Measurements from ENCODE around the gene EMC8. TPM values are rescaled to one million over a fixed set of nuclear protein-coding genes. Genes with fewer than 3 reads are reported as not detected.
A peak's percentile ranks its signal among the peaks of the same experiment; 100 is the strongest.

Gene EMC8
- total and polyA plus RNA-seq, 3 experiments from 2014 or later, result 27.6 to 56.2 (median 52.2) TPM

DNA sequence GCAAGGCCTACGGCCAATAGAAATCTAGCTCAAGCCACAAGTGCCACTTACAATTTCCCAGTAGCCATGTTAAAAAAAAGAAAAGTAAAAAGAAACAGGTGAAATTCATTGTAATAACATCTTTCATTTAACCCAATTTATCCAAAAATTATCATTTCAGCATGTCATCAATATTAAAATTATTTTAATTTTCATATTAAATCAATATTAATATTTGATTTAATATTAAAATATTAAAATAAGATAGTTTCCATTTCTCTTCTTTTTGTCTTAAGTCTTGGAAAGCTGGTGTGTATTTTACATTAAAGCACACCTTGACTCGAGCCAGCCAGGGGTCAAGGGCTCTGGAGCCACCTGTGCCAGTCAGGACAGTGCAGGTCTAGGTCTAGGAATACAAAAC is 35.7 kb downstream of the EMC8 start:
- Histone ChIP-seq H3K9me3 (ENCODE audit: low read length) (no peaks in the 10 kb centered on the region), H3K27me3 (ENCODE audit: insufficient read depth, low read length, poor library complexity, severe bottlenecking) (no peaks in the 10 kb centered on the region), H3K4me1 (ENCODE audit: insufficient read depth, low read length) (no peaks in the 10 kb centered on the region), H3K36me3 (ENCODE audit: insufficient read depth, low read length) (no peaks in the 10 kb centered on the region), H3K4me3 (ENCODE audit: low read length) (no peak overlapping the region), H3K27ac (ENCODE audit: low read depth, low read length) (no peak overlapping the region)
- no peak overlapping the region for H3K4me3 Mint-ChIP-seq
- POLR2A ChIA-PET, result no interaction called here
- CTCF ChIA-PET, result no interaction called here
- H3K36me3 Mint-ChIP-seq, result no peaks in the 10 kb centered on the region
- no peak overlapping the region for H3K27ac Mint-ChIP-seq
- no peak for DNase-seq
- no peaks in the 10 kb centered on the region for H3K9me3 Mint-ChIP-seq
- peaks cover 12 to 26% of the 10 kb centered on the region in 2 donors for H3K27me3 Mint-ChIP-seq
- H3K4me1 Mint-ChIP-seq, result peaks cover 4 to 7% (median 5%) of the 10 kb centered on the region in 3 donors

DNA sequence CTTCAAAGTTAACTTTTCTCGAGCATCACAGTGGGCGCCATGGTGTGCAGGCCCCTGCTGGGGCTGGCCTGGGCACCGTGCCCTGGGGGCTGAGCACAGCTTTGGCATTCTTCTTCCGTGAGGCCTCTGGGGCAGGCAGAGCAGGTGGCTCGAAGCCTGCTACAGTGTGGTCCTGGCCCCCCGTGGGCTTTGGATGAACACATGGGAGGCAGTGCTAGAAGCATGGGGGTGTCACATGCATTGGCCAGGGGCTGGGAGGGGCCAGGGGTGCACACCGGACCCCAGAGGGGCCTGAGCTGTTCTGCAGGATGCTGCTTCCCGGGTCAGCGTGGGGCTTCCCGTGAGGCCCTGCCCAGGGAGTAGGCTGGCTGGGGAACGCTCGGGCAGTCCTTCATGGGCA is 36.4 kb downstream of the EMC8 start:
- no peak overlapping the region for H3K27ac Mint-ChIP-seq
- no peak for DNase-seq
- no peaks in the 10 kb centered on the region for H3K9me3 Mint-ChIP-seq

DNA sequence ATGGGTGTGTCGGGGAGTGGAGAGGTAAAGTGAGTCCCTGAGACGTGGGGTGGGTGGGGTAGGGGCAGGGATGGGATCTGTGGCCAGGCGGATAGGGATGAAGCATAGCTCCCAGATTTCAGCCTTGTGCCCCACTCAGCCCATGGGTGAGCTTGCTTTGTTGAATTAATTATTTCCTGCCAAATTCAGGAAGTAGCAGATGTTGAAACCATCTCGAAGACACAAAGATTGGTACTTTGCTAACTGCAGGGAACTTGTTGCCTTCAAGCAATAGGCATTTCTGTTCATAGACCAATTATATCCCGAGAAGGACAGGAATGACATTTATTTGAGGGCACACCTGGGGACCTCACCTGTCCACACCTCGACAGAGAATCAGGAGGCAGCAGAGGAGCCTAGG is 37.5 kb downstream of the EMC8 start:
- ChIA-PET CTCF (interaction anchor here (0.6 kb wide), 1 partner anchor 72 kb away, joined by 3 read pairs; no protein-coding TSS in a partner anchor), POLR2A (no interaction called here)
- Histone ChIP-seq H3K9me3 (ENCODE audit: low read length) (no peaks in the 10 kb centered on the region), H3K4me1 (ENCODE audit: insufficient read depth, low read length) (no peaks in the 10 kb centered on the region), H3K27me3 (ENCODE audit: insufficient read depth, low read length, poor library complexity, severe bottlenecking) (no peaks in the 10 kb centered on the region), H3K27ac (ENCODE audit: low read depth, low read length) (no peak overlapping the region), H3K4me3 (ENCODE audit: low read length) (no peak overlapping the region), H3K36me3 (ENCODE audit: insufficient read depth, low read length) (no peaks in the 10 kb centered on the region)
- H3K9me3 Mint-ChIP-seq, result no peaks in the 10 kb centered on the region
- DNase-seq, result no peak
- no peak overlapping the region for H3K4me3 Mint-ChIP-seq
- no peak overlapping the region for H3K27ac Mint-ChIP-seq
- H3K4me1 Mint-ChIP-seq, result peaks cover 4 to 13% (median 5%) of the 10 kb centered on the region in 3 donors
- H3K36me3 Mint-ChIP-seq, result no peaks in the 10 kb centered on the region
- H3K27me3 Mint-ChIP-seq, result peaks cover 12 to 35% of the 10 kb centered on the region in 2 donors

More for the DNA sequence above, 36.4 kb downstream of the EMC8 start:
- no peak overlapping the region for H3K4me3 Mint-ChIP-seq
- Histone ChIP-seq H3K4me1 (ENCODE audit: insufficient read depth, low read length) (no peaks in the 10 kb centered on the region), H3K4me3 (ENCODE audit: low read length) (no peak overlapping the region), H3K9me3 (ENCODE audit: low read length) (no peaks in the 10 kb centered on the region), H3K27ac (ENCODE audit: low read depth, low read length) (no peak overlapping the region), H3K36me3 (ENCODE audit: insufficient read depth, low read length) (no peaks in the 10 kb centered on the region), H3K27me3 (ENCODE audit: insufficient read depth, low read length, poor library complexity, severe bottlenecking) (no peaks in the 10 kb centered on the region)
- POLR2A ChIA-PET, result no interaction called here
- H3K36me3 Mint-ChIP-seq, result no peaks in the 10 kb centered on the region
- CTCF ChIA-PET, result no interaction called here
- H3K27me3 Mint-ChIP-seq, result peaks cover 12 to 29% of the 10 kb centered on the region in 2 donors
- H3K4me1 Mint-ChIP-seq, result peaks cover 4 to 7% (median 5%) of the 10 kb centered on the region in 3 donors

DNA sequence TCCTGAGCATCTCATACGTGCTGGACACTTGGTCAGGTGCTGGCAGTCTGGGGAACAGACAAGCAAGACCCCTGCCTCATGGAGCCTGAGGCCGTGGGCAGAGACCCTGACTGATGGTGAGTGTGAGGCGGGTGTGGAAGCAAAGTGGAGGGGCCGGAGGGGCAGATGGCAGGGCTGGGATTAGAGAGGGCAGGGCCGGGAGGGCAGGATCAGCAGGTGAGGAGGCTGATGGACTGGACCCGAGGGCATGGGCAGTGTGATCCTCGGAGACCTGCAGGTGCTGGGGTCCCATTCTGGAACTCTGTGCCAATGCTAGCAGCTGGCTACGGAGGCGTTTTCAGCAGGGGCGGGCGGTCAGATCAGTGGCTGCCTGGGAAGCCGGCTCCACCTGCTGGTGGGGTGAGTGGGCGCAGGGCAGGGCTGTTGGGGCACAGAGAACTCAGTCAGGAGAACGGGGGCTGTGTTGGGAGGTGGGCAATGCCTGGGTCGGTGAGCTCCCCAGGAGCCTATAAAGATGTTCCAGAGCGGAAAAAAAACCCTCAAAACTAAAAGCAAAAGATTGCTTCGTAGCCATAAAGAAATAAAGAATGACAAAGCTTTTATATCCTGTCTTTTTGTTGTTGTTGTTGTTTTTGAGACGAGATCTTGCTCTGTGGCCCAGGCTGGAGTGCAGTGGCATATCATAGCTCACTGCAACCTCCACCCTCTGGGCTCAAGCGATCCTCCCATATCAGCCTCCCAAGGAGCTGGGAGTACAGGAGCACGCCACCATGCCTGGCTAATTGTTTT is 39.5 kb downstream of the EMC8 start:
- CTCF ChIA-PET, result interaction anchor here (0.7 to 2.3 kb wide), 7 partner anchors 10 to 224 kb away, joined by 3 to 20 read pairs (median 3); no protein-coding TSS in a partner anchor
- Histone ChIP-seq H3K4me1 (ENCODE audit: insufficient read depth, low read length) (no peaks in the 10 kb centered on the region), H3K9me3 (ENCODE audit: low read length) (no peaks in the 10 kb centered on the region), H3K36me3 (ENCODE audit: insufficient read depth, low read length) (no peaks in the 10 kb centered on the region), H3K4me3 (ENCODE audit: low read length) (no peak overlapping the region), H3K27me3 (ENCODE audit: insufficient read depth, low read length, poor library complexity, severe bottlenecking) (no peaks in the 10 kb centered on the region), H3K27ac (ENCODE audit: low read depth, low read length) (no peak overlapping the region)
- POLR2A ChIA-PET, result no interaction called here
- Mint-ChIP-seq H3K4me3 (no peak overlapping the region), H3K4me1 (peaks cover 4 to 20% (median 5%) of the 10 kb centered on the region in 3 donors), H3K9me3 (no peaks in the 10 kb centered on the region), H3K27me3 (peaks cover 17 to 38% of the 10 kb centered on the region in 2 donors), H3K27ac (no peak overlapping the region), H3K36me3 (no peaks in the 10 kb centered on the region)
- DNase-seq, result peak in 2 of 5 donors; percentile 13 to 57

DNA sequence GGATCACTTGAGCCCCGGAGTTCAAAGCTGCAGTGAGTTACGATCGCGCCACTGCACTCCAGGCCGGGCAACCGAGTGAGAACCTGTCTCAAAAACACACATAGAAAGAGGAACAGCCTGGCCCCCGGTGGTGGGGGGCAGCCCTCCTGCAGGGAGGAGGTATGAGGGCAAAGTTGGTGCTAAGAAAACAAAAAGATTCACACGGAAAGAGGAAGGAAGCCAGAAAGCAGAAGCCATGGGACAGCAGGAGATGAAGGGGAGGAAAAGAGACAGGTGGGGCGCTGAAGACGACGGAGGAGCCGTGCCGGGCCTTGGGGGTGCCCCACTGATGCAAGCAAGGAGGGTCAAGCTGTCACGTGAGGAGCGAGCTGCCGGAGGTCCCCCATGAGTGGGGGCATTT is 40.2 kb downstream of the EMC8 start:
- Histone ChIP-seq H3K27ac (ENCODE audit: low read depth, low read length) (no peak overlapping the region), H3K4me3 (ENCODE audit: low read length) (no peak overlapping the region), H3K27me3 (ENCODE audit: insufficient read depth, low read length, poor library complexity, severe bottlenecking) (no peaks in the 10 kb centered on the region), H3K9me3 (ENCODE audit: low read length) (no peaks in the 10 kb centered on the region), H3K36me3 (ENCODE audit: insufficient read depth, low read length) (no peaks in the 10 kb centered on the region), H3K4me1 (ENCODE audit: insufficient read depth, low read length) (no peaks in the 10 kb centered on the region)
- peaks cover 4 to 20% (median 5%) of the 10 kb centered on the region in 3 donors for H3K4me1 Mint-ChIP-seq
- no peak overlapping the region for H3K27ac Mint-ChIP-seq
- DNase-seq, result no peak
- H3K36me3 Mint-ChIP-seq, result no peaks in the 10 kb centered on the region
- no peaks in the 10 kb centered on the region for H3K9me3 Mint-ChIP-seq
- H3K4me3 Mint-ChIP-seq, result no peak overlapping the region
- ChIA-PET CTCF (interaction anchor here (1.2 to 2.3 kb wide), 3 partner anchors 41 to 100 kb away, joined by 3 to 20 read pairs (median 3); no protein-coding TSS in a partner anchor), POLR2A (no interaction called here)
- H3K27me3 Mint-ChIP-seq, result peaks cover 17 to 42% of the 10 kb centered on the region in 2 donors

DNA sequence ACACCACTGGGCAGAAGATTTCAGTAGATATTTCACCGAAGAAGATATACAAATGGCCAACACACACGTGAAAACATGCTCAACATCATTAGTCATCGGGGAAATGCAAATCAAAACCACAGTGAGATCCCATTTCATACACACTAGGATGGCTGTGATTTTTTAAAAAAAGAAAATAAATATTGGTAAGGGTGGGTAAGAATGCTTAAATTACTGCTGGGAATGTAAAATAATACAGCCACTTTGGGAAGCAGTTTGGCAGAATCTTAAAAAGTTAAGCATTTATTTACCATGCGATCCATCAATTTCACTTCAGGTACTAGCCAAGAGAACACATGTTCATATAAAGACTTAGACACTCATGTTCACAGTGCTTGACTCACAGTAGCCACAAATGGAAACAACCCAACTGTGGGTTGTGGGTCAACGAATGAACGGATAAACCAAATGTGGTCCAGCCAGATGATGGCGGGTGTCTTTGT is 42.0 kb downstream of the EMC8 start:
- H3K27me3 ChIP-seq (ENCODE audit: insufficient read depth, low read length, poor library complexity, severe bottlenecking), result peaks cover 4% of the 10 kb centered on the region
- H3K9me3 ChIP-seq (ENCODE audit: low read length), result no peaks in the 10 kb centered on the region
- Mint-ChIP-seq H3K27me3 (peaks cover 22 to 53% of the 10 kb centered on the region in 2 donors), H3K4me1 (peaks cover 4 to 20% (median 5%) of the 10 kb centered on the region in 3 donors), H3K27ac (no peak overlapping the region), H3K36me3 (no peaks in the 10 kb centered on the region), H3K4me3 (no peak overlapping the region), H3K9me3 (no peaks in the 10 kb centered on the region)
- ChIA-PET POLR2A (no interaction called here), CTCF (interaction anchor here (1.0 kb wide), 1 partner anchor 21 kb away, joined by 3 read pairs; no protein-coding TSS in a partner anchor)
- no peaks in the 10 kb centered on the region for H3K4me1 ChIP-seq (ENCODE audit: insufficient read depth, low read length)
- no peaks in the 10 kb centered on the region for H3K36me3 ChIP-seq (ENCODE audit: insufficient read depth, low read length)
- DNase-seq, result no peak
- no peak overlapping the region for H3K4me3 ChIP-seq (ENCODE audit: low read length)
- H3K27ac ChIP-seq (ENCODE audit: low read depth, low read length), result no peak overlapping the region

DNA sequence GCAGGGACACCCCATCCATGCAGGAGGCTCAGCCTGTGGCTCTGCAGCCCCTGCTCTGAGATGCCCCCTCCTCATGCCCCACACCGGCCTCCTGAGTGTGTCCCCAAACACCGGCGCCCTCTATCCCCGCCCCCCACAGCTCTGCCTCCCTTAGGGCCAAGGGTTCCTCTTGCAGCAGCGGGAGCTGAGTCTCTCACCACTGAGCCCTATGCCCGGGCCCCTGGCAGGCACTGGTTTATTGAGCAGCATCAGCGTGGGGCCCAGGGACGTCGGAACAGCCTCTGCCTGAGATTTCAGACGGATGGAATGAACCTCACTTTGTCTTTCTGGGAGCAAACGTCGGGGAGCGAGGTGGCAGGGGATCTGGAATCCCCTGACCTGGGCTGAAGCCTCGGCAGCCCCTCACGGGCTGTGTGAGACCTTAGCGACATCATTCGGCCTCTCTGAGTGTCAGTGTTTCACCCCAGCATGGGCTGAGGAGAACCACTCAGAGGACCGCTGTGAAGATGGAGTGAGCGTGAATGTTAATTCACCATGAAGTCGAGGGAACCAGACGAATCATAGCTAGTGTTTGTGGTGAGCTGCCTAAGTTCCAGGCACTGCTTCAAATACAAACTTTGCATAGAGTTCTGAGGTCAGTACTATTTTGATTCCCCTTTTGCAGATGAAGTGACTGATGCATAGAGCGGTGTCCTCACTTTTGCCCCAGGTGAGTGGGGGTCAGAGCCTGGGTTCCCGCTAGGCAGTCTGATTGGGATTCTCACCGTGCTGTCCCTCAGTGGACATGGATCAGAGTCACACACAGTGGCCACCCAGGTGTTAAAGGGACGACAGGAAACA is 43.2 kb downstream of the EMC8 start:
- H3K27ac Mint-ChIP-seq, result peak overlapping the region in 1 of 8 donors; percentile 79
- no peak overlapping the region for H3K4me3 ChIP-seq (ENCODE audit: low read length)
- peaks cover 14% of the 10 kb centered on the region for H3K27me3 ChIP-seq (ENCODE audit: insufficient read depth, low read length, poor library complexity, severe bottlenecking)
- H3K9me3 Mint-ChIP-seq, result no peaks in the 10 kb centered on the region
- H3K4me3 Mint-ChIP-seq, result no peak overlapping the region
- no peaks in the 10 kb centered on the region for H3K9me3 ChIP-seq (ENCODE audit: low read length)
- DNase-seq, result no peak
- peaks cover 4 to 25% (median 5%) of the 10 kb centered on the region in 3 donors for H3K4me1 Mint-ChIP-seq
- ChIA-PET POLR2A (no interaction called here), CTCF (interaction anchor here (0.6 to 1.0 kb wide), 2 partner anchors 20 to 287 kb away, joined by 3 read pairs; no protein-coding TSS in a partner anchor)
- H3K27me3 Mint-ChIP-seq, result peaks cover 27 to 55% of the 10 kb centered on the region in 2 donors
- H3K36me3 Mint-ChIP-seq, result no peaks in the 10 kb centered on the region
- H3K4me1 ChIP-seq (ENCODE audit: insufficient read depth, low read length), result no peaks in the 10 kb centered on the region
- no peaks in the 10 kb centered on the region for H3K36me3 ChIP-seq (ENCODE audit: insufficient read depth, low read length)
- no peak overlapping the region for H3K27ac ChIP-seq (ENCODE audit: low read depth, low read length)

All from CD8-positive, alpha-beta memory T cell (primary cell).